Measurements from ENCODE around the gene LRRC58.

The LRRC58 gene

DNA sequence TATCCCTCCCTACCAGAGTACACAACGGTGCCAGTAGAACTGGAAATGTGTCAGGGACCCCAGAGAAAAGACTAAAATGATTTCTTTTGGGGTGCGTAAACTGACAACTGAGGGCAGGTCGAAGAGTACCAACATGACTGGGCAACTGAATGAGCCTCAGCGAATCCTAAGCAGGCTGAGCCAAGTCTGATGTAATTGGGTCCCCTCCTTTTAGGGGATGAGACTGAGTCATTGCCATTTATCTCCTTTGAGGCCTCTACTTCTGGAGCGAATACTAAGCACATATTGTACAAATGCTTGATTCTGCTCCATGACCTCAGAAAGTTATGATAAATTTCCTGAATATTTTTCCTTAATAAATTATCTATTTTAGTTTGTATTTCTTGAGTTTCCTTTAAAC is 46.8 kb downstream of the LRRC58 start:
- Histone ChIP-seq H3K36me3 (ENCODE audit: control insufficient read depth in 2 of 2, insufficient read depth in 1 of 2, low read length in 2 of 2) (no peaks in the 10 kb centered on the region), H3K27ac (ENCODE audit: extremely low read depth, low read depth, low read length) (no peak overlapping the region), H3K4me1 (ENCODE audit: control insufficient read depth, insufficient read depth, low read length) (no peaks in the 10 kb centered on the region), H3K9me3 (ENCODE audit: control insufficient read depth, insufficient read depth, low read depth, low read length) (no peaks in the 10 kb centered on the region), H3K4me3 (ENCODE audit: low read depth, low read length) (no peak overlapping the region)
- TF ChIP-seq ZNF776 (tag by site-specific recombination; IDR thresholded peaks at IDR 0.05; ENCODE audit: borderline replicate concordance) (no peak), ZNF302 (tag by site-specific recombination; IDR thresholded peaks at IDR 0.05; ENCODE audit: low read depth) (no peak), ZNF335 (tag by site-specific recombination; conservative IDR thresholded peaks at IDR 0.05) (no peak), SETDB1 (IDR thresholded peaks at IDR 0.05; ENCODE audit: insufficient read length, low read length) (no peak), ZNF266 (tag by site-specific recombination; IDR thresholded peaks at IDR 0.05; ENCODE audit: low read depth) (no peak), SP7 (tag by site-specific recombination; IDR thresholded peaks at IDR 0.05) (no peak), HOXD13 (CRISPR knock-in tag; IDR thresholded peaks at IDR 0.05; ENCODE audit: borderline replicate concordance) (no peak), ZNF76 (tag by site-specific recombination; IDR thresholded peaks at IDR 0.05; ENCODE audit: borderline replicate concordance, low read depth) (no peak), ZNF223 (tag by site-specific recombination; IDR thresholded peaks at IDR 0.05) (no peak), BCL11A (tag by site-specific recombination; IDR thresholded peaks at IDR 0.05; ENCODE audit: low read depth) (no peak), OSR2 (tag by site-specific recombination; IDR thresholded peaks at IDR 0.05) (no peak)
- TF ChIP-seq, protein P1, sequence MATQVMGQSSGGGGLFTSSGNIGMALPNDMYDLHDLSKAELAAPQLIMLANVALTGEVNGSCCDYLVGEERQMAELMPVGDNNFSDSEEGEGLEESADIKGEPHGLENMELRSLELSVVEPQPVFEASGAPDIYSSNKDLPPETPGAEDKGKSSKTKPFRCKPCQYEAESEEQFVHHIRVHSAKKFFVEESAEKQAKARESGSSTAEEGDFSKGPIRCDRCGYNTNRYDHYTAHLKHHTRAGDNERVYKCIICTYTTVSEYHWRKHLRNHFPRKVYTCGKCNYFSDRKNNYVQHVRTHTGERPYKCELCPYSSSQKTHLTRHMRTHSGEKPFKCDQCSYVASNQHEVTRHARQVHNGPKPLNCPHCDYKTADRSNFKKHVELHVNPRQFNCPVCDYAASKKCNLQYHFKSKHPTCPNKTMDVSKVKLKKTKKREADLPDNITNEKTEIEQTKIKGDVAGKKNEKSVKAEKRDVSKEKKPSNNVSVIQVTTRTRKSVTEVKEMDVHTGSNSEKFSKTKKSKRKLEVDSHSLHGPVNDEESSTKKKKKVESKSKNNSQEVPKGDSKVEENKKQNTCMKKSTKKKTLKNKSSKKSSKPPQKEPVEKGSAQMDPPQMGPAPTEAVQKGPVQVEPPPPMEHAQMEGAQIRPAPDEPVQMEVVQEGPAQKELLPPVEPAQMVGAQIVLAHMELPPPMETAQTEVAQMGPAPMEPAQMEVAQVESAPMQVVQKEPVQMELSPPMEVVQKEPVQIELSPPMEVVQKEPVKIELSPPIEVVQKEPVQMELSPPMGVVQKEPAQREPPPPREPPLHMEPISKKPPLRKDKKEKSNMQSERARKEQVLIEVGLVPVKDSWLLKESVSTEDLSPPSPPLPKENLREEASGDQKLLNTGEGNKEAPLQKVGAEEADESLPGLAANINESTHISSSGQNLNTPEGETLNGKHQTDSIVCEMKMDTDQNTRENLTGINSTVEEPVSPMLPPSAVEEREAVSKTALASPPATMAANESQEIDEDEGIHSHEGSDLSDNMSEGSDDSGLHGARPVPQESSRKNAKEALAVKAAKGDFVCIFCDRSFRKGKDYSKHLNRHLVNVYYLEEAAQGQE (tag by site-specific recombination; IDR thresholded peaks at IDR 0.05) = no peak
- TF ChIP-seq, protein P2, sequence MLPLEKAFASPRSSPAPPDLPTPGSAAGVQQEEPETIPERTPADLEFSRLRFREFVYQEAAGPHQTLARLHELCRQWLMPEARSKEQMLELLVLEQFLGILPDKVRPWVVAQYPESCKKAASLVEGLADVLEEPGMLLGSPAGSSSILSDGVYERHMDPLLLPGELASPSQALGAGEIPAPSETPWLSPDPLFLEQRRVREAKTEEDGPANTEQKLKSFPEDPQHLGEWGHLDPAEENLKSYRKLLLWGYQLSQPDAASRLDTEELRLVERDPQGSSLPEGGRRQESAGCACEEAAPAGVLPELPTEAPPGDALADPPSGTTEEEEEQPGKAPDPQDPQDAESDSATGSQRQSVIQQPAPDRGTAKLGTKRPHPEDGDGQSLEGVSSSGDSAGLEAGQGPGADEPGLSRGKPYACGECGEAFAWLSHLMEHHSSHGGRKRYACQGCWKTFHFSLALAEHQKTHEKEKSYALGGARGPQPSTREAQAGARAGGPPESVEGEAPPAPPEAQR (tag by site-specific recombination; IDR thresholded peaks at IDR 0.05) = no peak
- CTCF ChIA-PET = no interaction called here
- POLR2A ChIA-PET = no interaction called here

DNA sequence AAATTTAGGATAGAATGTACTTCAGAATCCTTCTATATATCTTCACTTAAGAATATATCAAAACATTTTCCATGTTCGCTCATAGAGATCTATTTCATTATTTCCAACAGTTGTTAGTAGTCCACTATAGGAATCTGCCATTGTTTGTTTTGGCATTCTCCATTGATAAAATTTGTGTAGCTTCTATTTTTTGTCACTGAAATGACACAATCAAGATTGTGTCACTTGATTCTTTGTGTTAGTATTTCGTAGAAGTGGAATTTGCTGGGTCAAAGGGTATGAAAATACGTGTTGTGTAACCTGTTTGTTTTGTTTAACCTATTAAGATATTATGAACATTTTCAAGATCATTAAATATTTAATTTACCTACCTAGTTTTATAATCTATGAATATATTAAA is 48.2 kb downstream of the LRRC58 start:
- no peaks in the 10 kb centered on the region for H3K36me3 ChIP-seq (ENCODE audit: control insufficient read depth in 2 of 2, insufficient read depth in 1 of 2, low read length in 2 of 2)
- H3K9me3 ChIP-seq (ENCODE audit: control insufficient read depth, insufficient read depth, low read depth, low read length) = no peaks in the 10 kb centered on the region
- CTCF ChIA-PET = no interaction called here
- POLR2A ChIA-PET = no interaction called here
- no peak overlapping the region for H3K27ac ChIP-seq (ENCODE audit: extremely low read depth, low read depth, low read length)
- H3K4me3 ChIP-seq (ENCODE audit: low read depth, low read length) = no peak overlapping the region
- no peaks in the 10 kb centered on the region for H3K4me1 ChIP-seq (ENCODE audit: control insufficient read depth, insufficient read depth, low read length)
- TF ChIP-seq ZNF221 (tag by site-specific recombination; IDR thresholded peaks at IDR 0.05; ENCODE audit: borderline replicate concordance) (no peak), GLIS2 (tag by site-specific recombination; IDR thresholded peaks at IDR 0.05) (no peak), ZNF747 (tag by site-specific recombination; IDR thresholded peaks at IDR 0.05) (no peak), ZNF155 (tag by site-specific recombination; IDR thresholded peaks at IDR 0.05) (no peak), ZFHX2 (tag by site-specific recombination; conservative IDR thresholded peaks at IDR 0.05) (no peak), ZNF514 (tag by site-specific recombination; IDR thresholded peaks at IDR 0.05) (no peak), ZBTB1 (tag by site-specific recombination; IDR thresholded peaks at IDR 0.05) (no peak)
- TF ChIP-seq, protein P3, sequence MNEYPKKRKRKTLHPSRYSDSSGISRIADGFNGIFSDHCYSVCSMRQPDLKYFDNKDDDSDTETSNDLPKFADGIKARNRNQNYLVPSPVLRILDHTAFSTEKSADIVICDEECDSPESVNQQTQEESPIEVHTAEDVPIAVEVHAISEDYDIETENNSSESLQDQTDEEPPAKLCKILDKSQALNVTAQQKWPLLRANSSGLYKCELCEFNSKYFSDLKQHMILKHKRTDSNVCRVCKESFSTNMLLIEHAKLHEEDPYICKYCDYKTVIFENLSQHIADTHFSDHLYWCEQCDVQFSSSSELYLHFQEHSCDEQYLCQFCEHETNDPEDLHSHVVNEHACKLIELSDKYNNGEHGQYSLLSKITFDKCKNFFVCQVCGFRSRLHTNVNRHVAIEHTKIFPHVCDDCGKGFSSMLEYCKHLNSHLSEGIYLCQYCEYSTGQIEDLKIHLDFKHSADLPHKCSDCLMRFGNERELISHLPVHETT (tag by site-specific recombination; IDR thresholded peaks at IDR 0.05) = no peak

All from HEK293 (cell line).